ENCODE measurements around the gene CH25H.
"Not testable (repeated sequence)": the region's sequence is repeated elsewhere in the genome, so short reads cannot be mapped to it uniquely, and the experiment has no call there.

The CH25H gene

DNA sequence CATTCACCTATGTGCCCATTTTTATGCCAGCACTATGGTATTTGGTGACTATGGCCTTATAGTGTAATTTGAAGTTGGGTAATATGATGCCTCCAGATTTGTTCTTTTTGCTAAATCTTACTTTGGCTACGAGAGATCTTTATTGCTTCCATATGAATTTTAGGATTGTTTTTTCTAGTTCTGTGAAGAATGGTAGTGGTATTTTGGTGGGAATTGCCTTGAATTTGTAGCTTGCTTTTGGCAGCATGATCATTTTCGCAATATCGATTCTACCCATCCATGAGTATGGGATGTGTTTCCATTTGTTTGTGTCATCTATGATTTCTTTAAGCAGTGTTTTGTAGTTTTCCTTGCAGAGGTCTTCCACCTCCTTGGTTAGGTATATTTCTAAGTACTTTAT, 15.8 kb downstream of the CH25H start:
- FAIRE-seq, result not testable (repeated sequence)

DNA sequence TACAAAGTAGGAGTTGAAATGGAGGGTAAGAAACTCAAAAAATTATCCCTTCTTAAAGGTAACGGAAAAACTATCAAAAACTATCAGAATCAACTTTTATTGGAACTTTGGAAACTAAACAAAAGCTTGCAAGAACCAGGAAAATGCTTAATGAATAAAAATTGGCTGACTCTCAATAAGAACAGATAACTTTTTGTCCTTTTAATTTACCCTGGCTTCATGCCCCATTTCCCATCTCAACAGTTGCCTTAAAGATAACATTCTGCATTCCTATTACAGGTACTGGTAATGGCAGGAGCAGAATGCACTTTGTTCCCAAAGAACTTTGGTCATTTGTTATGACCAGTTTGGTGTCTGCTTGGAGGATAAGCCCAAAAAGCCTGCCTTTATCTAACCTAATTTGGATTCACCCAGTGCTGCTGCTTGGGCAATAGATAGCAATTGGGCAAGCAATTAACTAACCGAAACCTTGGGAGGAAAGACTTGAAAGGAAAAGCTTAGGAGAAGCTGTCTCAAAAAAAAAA, 17.8 kb downstream of the CH25H start:
- no peak for FAIRE-seq

DNA sequence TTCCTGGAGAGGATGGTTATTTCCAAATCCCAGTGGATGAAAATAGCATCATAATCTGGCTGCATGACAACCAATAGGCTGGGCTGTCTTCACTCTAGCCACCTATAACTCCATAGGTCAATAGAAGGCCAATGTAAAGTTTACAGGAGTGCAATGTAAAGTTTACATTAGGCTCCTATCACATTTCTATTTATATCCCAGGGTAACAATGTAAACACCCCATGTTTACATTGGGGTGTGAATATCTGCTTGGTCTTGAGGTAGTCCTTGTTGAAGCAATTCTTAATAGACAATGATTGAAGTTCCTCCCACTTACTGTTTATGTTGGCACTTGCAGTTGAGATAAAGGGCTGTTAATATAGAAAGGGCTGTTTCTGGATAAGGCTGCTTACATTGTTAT, 21.5 kb downstream of the CH25H start:
- FAIRE-seq, result no peak

DNA sequence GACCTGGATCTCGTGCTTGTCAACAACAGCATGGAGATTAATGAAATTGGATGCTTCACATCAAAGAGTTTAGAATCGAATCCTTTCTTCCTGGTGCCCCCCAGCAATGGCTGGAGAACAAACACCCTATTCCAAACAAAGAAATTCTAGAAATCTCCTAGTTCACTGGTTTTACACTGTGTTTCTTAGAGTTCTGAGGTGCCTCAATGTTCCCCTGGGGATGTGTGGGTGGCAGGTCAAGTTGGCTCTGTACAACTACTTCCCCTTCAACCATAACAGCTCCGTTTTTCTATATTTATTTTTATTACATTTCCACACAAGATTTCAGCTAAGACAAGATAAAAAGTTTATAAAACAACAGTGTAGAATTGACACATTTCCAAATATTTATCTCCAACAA, 22.5 kb downstream of the CH25H start:
- no peak for FAIRE-seq

DNA sequence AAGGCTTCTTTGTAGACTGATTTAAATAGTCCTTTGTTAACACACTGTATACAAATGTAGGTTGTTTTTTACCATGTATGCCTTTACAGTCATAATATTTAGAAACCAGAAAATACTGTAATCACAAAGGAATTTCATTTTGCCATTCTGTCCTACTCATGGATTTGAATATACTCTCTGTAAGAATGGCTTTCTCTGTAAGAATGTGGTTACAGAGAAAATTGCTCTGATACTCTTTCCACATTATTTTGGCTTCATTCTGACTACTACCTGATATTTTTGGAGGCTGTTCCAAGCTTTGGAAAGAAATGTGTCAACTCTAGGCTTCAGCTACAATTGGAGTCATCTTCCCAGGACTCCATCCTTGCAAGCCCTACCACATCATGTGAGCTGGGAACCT, 23.5 kb downstream of the CH25H start:
- FAIRE-seq, result no peak

DNA sequence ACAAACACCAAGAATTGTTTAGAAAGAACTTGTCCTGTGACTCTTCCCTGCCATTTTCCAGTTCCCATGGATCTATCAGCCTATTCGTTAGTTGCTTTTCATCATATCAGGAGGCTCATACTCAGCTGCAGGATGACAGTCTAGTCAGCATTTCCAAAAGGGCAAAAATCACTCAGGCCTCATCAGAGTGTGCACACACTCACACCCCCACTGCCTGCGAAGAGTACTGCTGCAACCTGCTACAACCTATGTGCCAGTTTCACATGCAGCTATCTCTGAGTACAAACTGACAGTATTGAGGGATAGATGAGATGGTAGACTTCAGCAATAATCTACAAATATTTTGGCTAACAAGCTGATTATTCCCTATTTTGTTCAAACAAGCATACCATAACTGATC, 24.2 kb downstream of the CH25H start:
- FAIRE-seq, result no peak

DNA sequence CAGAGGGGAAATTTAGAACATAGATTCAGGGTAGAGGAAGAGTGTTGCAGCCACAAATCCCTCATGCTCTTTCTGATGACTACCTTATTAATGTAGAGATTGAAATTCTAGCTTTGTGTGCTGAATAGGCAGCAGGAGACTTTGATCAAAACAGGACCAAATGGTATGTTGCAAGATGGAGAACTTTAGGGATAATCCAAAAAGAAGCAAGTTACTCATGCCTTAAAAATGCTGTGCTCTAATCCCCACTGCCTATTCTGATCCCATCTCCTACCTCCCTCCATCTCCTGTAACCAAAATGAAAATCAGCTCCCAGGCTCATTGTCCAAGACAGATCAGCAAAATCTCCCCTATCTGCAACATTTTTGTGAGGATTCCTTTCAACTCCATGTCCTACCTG, 31.3 kb downstream of the CH25H start:
- FAIRE-seq, result no peak

DNA sequence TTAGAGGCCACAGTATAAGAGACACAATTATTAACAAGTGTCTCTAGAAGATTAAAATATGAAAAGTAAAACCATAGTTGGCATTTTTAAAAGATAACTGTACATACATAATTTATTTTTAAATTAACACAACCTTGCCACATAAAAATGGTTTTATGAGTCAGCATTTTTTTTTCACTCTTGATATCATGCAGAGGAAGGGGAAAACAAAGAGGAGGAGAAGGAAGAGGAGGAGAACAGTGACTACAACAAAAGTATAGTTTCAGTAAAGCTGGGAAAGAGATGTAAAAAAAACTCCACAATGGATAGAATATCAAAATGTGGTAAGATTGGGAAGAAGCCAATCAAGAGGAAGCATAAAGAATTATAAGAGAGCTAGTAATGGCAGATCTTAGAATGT, 34.0 kb downstream of the CH25H start:
- FAIRE-seq, result no peak

DNA sequence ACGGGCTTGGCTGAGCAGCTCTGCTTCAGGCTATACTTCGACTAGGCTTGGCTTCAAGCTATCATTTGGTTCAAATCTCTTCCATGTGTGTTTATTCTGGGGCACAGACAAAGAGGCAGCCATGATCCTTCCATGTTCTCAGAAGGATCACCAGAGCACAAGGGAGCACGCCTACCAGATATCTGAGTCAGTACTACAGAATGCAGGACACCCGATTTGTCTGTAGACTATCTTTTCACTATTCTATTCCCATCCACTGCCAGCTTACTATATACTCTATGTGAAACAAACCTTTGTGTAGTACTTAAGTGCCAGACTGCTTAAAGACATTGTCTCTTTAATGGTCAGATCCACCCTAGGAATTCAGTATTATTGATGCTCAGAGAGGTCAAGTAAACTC, 35.1 kb downstream of the CH25H start:
- FAIRE-seq, result no peak

DNA sequence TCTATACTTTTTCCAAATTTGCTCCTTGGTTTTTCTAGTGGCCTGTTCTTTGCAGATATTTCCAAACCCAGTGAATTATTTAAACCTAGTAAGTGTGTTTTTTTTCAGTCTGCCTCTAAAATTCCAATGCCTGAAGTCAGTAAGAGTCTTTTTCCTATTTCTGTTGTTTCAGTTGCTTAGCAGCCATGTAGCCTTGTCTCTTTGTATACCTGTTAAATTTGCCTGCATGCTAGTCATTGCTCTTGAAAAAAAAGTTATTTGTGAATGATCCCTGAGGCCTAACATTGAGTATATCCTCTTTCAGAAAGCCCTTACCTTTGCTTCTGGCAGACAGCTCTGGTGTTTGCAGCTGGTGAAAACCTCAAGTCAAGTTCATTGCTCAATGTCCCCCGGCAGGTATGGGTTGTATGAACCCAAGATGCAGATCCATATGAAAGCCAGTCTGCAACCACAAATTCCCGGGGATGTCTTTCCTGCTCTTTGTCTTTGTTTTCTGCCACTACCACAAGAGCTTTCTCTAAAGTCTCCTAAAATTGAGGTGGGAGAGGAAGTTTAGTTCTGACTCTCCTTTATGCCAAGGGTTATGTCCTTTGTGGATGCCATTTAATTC, 35.7 kb downstream of the CH25H start:
- FAIRE-seq, result no peak

DNA sequence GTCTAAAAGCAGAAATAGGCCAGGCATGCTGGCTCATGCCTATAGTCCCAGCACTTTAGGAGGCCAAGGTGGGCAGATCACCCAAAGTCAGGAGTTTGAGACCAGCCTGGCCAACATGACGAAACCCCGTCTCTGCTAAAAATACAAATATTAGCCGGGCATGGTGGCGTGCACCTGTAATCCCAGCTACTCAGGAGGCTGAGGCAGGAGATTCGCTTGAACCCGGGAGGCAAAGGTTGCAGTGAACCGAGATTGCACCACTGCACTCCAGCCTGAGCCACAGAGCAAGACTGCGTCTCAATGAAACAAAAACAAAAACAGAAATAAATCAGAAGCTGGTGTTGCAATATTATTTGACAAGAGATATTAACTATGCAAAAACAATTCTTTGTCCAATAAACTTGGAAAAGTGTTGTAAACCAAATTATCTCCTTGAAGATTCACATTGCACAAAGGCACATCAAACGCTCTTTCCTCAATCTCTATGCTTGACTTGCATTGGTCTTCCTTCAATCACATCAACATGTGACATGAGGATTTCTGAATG, 38.7 kb downstream of the CH25H start:
- not testable (repeated sequence) for FAIRE-seq

DNA sequence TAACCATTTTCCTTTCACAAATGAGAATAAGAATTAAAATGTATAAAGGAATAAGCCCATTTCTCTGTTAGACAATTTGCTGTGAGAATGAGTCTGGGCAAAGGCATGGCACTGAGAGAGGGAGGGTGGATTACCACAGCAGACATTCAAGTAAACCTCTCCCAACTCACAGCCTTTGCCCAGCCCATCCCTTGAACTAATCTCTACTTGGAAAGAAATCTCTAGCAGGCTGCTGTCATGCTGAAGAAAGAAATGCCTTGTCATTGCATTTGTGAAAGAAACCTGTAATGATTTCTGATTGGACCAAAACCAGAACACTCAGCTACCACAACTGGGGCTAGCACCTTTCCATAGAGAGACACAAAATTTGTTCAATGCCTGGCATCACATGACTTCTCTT, 39.2 kb downstream of the CH25H start:
- FAIRE-seq, result no peak

DNA sequence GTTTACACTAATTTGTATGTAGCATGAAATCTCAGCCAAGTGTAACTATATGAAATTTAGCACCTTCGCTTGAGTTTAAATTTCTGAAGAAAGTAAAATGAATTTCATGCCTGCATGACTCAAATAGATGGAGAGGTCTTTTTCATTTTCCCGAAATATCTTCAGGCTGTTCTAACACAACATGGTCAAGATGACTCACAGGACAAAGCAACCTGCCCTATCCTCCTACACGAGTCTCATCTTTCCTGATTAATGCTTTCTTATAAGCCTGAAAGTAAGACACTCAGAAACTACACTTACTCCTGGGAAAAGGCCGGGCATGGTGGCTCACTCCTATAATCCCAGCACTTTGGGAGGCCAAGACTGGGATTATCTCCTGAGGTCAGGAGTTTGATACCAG, 41.2 kb downstream of the CH25H start:
- no peak for FAIRE-seq

DNA sequence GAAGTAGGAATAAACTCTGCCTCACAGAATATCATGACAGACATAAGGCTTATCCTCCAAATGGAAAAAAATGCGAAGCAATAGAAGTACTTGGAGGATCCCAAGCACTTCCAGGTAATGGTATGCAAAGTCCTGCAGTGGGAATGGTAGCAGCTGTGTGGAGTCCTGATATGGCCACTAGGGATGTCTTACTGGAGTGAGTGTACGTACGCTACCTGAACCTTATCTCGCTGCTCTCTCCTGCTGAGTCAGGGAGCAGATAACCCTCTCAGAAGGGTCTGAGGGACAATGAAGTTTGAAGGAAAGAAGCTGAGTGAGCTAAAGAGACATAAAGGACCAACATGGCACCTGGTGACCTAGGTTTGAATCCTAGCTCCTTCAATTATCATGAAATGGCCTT, 42.2 kb downstream of the CH25H start:
- FAIRE-seq, result no peak

DNA sequence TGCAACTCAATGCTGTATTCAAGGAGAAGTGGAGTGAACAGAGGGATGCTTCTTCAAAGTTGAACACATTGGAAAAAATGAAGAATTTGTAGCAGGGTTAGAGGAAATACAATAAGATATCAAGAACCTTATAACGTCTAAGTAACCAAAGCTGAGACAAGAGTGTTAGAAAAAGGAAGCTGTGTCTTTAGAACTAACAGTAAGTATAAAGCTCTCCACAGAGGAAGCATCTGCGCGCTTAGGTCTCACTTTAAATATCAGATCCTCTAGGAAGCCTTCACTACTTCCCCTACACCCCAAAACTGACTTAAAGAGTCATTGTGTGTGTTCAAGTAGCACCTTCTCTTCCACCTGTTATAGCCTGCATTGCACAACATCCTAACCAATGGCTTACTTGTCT, 43.0 kb downstream of the CH25H start:
- no peak for FAIRE-seq

DNA sequence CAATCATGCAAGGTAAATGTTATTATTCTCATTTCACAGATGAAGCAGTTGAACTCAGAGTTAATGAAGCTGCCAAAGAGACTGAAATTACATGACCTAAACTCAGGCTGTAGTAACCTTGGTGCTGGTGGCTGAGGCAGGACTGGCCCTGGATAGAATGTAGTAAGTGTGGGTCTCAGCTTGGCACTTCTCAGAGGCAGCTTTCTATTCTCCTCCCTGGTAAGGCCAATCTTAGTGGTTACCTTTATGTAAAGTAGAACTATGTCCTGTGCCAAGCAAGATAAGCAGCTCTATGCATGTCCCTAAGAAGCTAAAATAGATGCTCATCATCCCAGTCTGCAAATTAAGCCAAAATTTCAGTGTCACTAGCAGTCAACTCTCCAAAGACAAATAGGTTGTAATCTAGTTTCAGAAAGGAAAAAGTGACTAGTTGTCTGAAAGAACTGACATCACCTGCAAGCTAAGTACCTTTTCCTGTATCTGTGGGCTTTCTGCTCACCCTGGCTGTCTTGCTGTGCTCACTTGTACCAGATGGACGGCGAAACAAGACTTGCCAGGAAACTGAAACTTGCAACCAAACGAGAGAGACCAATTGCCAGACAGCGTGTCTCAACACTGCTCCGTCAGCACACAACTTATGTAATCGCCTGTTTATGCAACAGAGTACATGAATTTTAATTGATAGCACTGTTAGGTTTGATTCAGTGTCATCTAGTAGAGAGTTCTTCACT, 43.7 kb downstream of the CH25H start:
- FAIRE-seq, result no peak

DNA sequence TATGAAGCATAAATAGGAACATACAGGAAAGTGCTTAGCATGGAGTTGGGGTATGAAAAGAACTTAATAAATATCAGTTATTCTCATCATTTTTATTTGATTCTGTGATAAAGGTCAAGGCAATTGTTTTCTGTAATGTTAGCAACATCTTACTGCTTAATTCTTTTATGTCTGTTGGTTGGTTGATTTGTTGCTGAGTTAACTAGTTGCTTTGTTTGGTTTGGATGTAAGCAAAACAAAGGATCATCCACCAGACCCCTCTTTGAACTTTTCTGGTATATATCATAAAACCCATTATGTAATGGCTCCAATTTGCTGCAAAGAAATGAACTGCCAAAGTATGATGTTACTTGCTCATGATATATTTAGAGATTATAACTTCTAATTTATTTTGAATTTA, 44.5 kb downstream of the CH25H start:
- FAIRE-seq, result no peak

DNA sequence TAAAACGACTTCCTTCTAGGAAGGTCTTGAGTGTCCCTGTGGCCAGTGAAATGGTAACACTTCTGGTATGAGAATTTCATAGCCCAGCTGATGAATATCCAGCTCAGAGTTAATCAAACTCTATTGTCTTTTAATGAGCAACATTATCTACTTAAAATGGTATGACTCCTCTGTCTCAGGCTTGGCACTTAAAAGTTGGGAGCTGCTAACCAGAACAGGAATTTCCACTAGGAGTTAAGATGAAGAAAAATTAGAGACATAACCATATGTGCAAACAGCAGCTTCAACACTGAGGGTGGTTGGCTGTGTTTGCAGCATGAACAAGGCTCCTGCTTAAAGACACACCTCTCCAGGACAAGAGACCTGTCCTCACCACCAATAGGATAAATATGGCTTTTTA, 46.8 kb downstream of the CH25H start:
- FAIRE-seq, result no peak

DNA sequence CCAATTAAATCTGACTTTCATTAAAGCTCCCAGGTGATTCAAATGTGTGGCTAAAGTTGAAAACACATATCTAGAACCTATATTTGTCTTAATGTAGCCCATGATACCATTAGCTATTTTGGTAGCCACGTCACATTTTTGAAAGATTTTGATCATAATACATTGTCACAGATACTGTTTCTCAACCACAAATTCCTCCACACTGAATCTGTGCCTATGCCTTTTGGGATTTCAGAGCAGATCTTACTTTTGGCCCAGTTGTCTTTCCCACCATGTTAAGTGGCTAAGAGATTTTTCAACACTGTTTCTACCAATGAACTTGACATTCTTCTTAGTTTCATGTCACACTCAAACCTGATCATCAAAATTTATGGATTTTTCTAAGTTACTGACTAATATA, 47.4 kb downstream of the CH25H start:
- FAIRE-seq, result no peak

DNA sequence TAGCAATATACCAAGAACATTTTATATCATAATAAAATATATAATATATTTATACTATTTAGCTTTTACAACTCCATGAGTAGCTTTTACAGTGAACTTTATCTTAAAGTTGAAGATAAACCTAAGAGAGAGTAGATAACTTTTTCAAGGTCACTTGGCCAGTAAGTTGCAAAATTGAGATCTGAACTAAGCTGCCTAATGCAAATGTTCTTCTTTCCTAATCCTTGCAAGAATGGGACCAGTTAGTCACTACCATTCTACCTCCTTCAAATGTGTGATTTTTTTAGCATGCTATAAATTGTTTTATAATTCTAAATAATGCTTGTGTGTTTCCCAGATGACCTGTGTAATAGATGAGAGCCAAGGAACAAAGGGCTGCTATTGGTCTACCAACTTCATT, 47.8 kb downstream of the CH25H start:
- no peak for FAIRE-seq

DNA sequence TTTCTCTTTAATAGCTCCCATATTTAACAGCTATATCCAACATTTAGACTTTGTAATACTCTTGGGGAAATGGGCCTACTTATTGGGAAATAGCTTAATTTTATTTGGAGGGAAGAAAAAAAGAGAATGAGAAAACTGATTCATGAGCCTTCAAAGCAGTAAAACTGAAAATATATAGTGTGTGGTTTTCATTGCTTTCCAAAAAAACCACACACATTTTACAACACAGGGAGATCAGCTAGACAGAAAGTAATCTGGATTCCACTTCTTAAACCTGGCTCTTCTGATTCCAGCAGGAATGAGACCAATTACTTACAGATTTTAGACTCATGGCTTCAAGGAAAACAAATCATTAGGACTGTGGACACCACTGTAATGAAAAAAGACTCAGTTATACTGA, 48.7 kb downstream of the CH25H start:
- FAIRE-seq, result no peak

DNA sequence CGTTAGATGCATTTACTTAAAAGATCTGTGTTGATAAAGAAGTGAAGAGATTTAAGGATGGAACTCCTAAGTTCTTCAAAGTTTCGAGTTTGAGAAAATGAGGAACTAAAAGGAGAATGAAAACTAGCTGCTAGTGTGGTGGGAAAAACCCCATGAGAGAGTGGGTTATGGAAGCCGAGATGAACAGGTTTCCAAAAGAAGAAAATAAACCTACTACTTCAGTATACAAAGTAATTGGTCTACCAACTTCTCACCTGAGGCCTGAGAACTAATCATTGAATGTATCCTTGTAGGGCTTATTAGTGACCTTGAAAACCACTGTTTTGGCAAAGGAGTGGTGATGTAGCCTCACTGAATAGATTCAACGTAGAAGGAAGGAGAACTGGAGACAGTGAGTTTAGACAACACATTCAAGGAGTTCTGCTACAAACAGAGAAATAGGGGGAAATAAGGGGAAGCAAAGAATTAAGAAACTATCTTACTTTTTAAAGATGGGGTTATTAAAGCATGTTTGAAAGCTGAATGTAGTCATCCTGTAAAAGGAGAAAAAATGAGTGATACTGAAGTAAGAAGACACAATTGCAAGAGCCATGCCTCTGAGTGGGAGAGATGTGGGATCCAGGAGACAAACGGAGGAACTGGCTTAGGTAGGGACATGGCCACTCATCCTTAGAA, 50.8 kb downstream of the CH25H start:
- FAIRE-seq, result no peak

All from colon (tissue), 2 donors.